PC-3 (cell line): ENCODE data around the gene ADD3. TPM values are rescaled to one million over a fixed set of nuclear protein-coding genes. Genes with fewer than 3 reads are reported as not detected.

ENCODE experiments used
- ATAC-seq: fragments of 200-7000 bp; cut with Tn5 transposase; 2 replicates; pipeline ENCODE4 v1.9.1; 2020; ENCODE audit warnings: mild to moderate bottlenecking, moderate library complexity
- BruUV-seq: library from RNA; stranded (reverse); fragments of 400-500 nt; replicated peaks from 2 replicates; lab custom pipeline; 2021; lab: Mats Ljungman, UMichigan
- CTCF ChIA-PET: fragments of 300-600 bp; sonication (Branson Sonifier 250); formaldehyde crosslinking; loops from one replicate; lab custom pipeline; 2022; ENCODE audit warnings: antibody characterized with exemption; lab: Charles Lee
- POLR2A ChIA-PET: fragments of 300-600 bp; sonication (Branson Sonifier 250); formaldehyde crosslinking; loops from one replicate; lab custom pipeline; 2022; ENCODE audit warnings: antibody characterized with exemption; ENCODE audit not compliant: unreplicated experiment; lab: Charles Lee
- DNase-seq: peaks from one replicate; pipeline ENCODE4 v3.0.0-alpha.2; 2015
- H2AFZ ChIP-seq: fragments of 300-600 bp; sonication (generic); 2 replicates; pipeline ENCODE4 v1.6.0; 2016; ENCODE audit warnings: antibody characterized with exemption, low read length
- H3F3A ChIP-seq: fragments of 300-600 bp; sonication (generic); one replicate; pipeline ENCODE4 v1.6.0; 2017; ENCODE audit warnings: antibody characterized with exemption, low read length, control low read depth, mild to moderate bottlenecking; ENCODE audit not compliant: unreplicated experiment
- H3K27ac ChIP-seq: fragments of 300-600 bp; sonication (generic); 2 replicates; pipeline ENCODE4 v1.5.1; 2016; ENCODE audit warnings: mild to moderate bottlenecking, low read length
- H3K27me3 ChIP-seq: fragments of 300-600 bp; sonication (generic); 2 replicates; pipeline ENCODE4 v1.6.1; 2016; ENCODE audit warnings: low read length, mixed read lengths
- H3K36me3 ChIP-seq: fragments of 300-600 bp; sonication (generic); 2 replicates; pipeline ENCODE4 v1.6.1; 2016; ENCODE audit warnings: low read depth, mixed run types, low read length, mixed read lengths
- H3K4me1 ChIP-seq: fragments of 300-600 bp; sonication (generic); 2 replicates; pipeline ENCODE4 v1.5.1; 2016; ENCODE audit warnings: low read length; ENCODE audit not compliant: insufficient read depth
- H3K4me2 ChIP-seq: fragments of 300-600 bp; sonication (generic); 2 replicates; pipeline ENCODE4 v1.6.0; 2016; ENCODE audit warnings: low read length
- H3K4me3 ChIP-seq: fragments of 300-600 bp; sonication (generic); 2 replicates; pipeline ENCODE4 v1.5.1; 2016; ENCODE audit warnings: mild to moderate bottlenecking, low read length, mixed read lengths
- H3K79me2 ChIP-seq: fragments of 300-600 bp; sonication (generic); 2 replicates; pipeline ENCODE4 v1.6.1; 2017; ENCODE audit warnings: low read length, mixed read lengths
- H3K9ac ChIP-seq: fragments of 300-600 bp; sonication (generic); 2 replicates; pipeline ENCODE4 v1.6.0; 2016; ENCODE audit warnings: mild to moderate bottlenecking, low read length
- H3K9me2 ChIP-seq: fragments of 300-600 bp; sonication (generic); replicated peaks from 2 replicates; pipeline ENCODE4 v1.6.1; 2016; ENCODE audit warnings: mixed run types, low read length, mixed read lengths
- H3K9me3 ChIP-seq: fragments of 300-600 bp; sonication (generic); 2 replicates; pipeline ENCODE4 v1.6.1; 2016; ENCODE audit warnings: low read length, mixed read lengths
- H4K20me1 ChIP-seq: fragments of 300-600 bp; sonication (generic); 2 replicates; pipeline ENCODE4 v1.6.1; 2016; ENCODE audit warnings: low read length, mixed read lengths
- CTCF ChIP-seq: fragments of 300-600 bp; sonication (generic); conservative IDR thresholded peaks from 2 replicates; pipeline ENCODE4 v1.5.1; 2017; ENCODE audit warnings: antibody characterized with exemption, low read depth, mild to moderate bottlenecking, low read length
- EZH2 ChIP-seq: fragments of 300-600 bp; sonication (generic); IDR thresholded peaks from one replicate; pipeline ENCODE4 v1.6.1; 2017; ENCODE audit warnings: antibody characterized with exemption, mild to moderate bottlenecking, low read length; ENCODE audit not compliant: unreplicated experiment
- EZH2phosphoT487 ChIP-seq: fragments of 300-600 bp; sonication (generic); IDR thresholded peaks from 2 replicates; pipeline ENCODE4 v1.6.1; 2018; ENCODE audit warnings: mild to moderate bottlenecking, antibody characterized with exemption, low read length, borderline replicate concordance
- intact Hi-C: fragments of 100-400 bp; cut with micrococcal nuclease; formaldehyde crosslinking; loops from 2 replicates; pipeline ENCODE4 v1.9.0; 2023
- total RNA-seq: library from RNA; depleted of rRNA; stranded (reverse); fragments of >200 nt; gene quantifications from 2 replicates; pipeline ENCODE4 v1.2.3, GENCODE V29; 2014

The ADD3 gene
- total RNA-seq, 1 experiment from 2014 or later, result 25.7 TPM

GRCh38 chr10:110088367-110089104, 80.8 kb downstream of the ADD3 start:
- Histone ChIP-seq H3K9me2 (no peaks in the 10 kb centered on the region), H4K20me1 (no peaks in the 10 kb centered on the region), H2AFZ (no peak overlapping the region), H3K4me1 (peaks cover 11% of the 10 kb centered on the region), H3K36me3 (no peaks in the 10 kb centered on the region), H3K4me3 (no peak overlapping the region), H3K27ac (no peak overlapping the region), H3K4me2 (no peak overlapping the region), H3K9ac (no peak overlapping the region), H3K79me2 (no peaks in the 10 kb centered on the region), H3K27me3 (no peaks in the 10 kb centered on the region), H3K9me3 (no peaks in the 10 kb centered on the region), H3F3A (no peaks in the 10 kb centered on the region)
- ChIA-PET CTCF (no interaction called here), POLR2A (no interaction called here)
- TF ChIP-seq EZH2phosphoT487 (no peak), CTCF (no peak), EZH2 (no peak)
- ATAC-seq (no peak), DNase-seq (no peak)
- BruUV-seq, result no TSS peak
- intact Hi-C loops, result no loop called here

GRCh38 chr10:110091830-110092229, 84.0 kb downstream of the ADD3 start:
- no TSS peak for BruUV-seq
- H3K4me3 ChIP-seq, result no peak overlapping the region

GRCh38 chr10:110093722-110094121, 85.9 kb downstream of the ADD3 start:
- POLR2A ChIA-PET, result no interaction called here

More at GRCh38 chr10:110091830-110092229, 84.0 kb downstream of the ADD3 start:
- no peaks in the 10 kb centered on the region for H3K9me2 ChIP-seq
- H3K27ac ChIP-seq, result no peak overlapping the region
- H3K4me2 ChIP-seq, result no peak overlapping the region
- DNase-seq (no peak), ATAC-seq (no peak)
- intact Hi-C loops, result no loop called here
- no peaks in the 10 kb centered on the region for H4K20me1 ChIP-seq
- no peaks in the 10 kb centered on the region for H3K79me2 ChIP-seq
- no peaks in the 10 kb centered on the region for H3K36me3 ChIP-seq
- TF ChIP-seq EZH2phosphoT487 (no peak), EZH2 (no peak)
- POLR2A ChIA-PET, result no interaction called here
- H2AFZ ChIP-seq, result no peak overlapping the region
- H3F3A ChIP-seq, result no peaks in the 10 kb centered on the region
- H3K4me1 ChIP-seq, result no peaks in the 10 kb centered on the region
- no peak overlapping the region for H3K9ac ChIP-seq
- no peaks in the 10 kb centered on the region for H3K9me3 ChIP-seq
- H3K27me3 ChIP-seq, result no peaks in the 10 kb centered on the region
- CTCF ChIA-PET, result no interaction called here

More at GRCh38 chr10:110093722-110094121, 85.9 kb downstream of the ADD3 start:
- no peaks in the 10 kb centered on the region for H3K4me1 ChIP-seq
- no peaks in the 10 kb centered on the region for H3K79me2 ChIP-seq
- no peaks in the 10 kb centered on the region for H3K36me3 ChIP-seq
- ATAC-seq (no peak), DNase-seq (no peak)
- H3F3A ChIP-seq, result no peaks in the 10 kb centered on the region
- H3K9me3 ChIP-seq, result no peaks in the 10 kb centered on the region
- no peak overlapping the region for H3K4me2 ChIP-seq
- no peak overlapping the region for H3K27ac ChIP-seq
- no TSS peak for BruUV-seq
- H3K9ac ChIP-seq, result no peak overlapping the region
- H2AFZ ChIP-seq, result no peak overlapping the region
- H3K4me3 ChIP-seq, result no peak overlapping the region
- intact Hi-C loops, result no loop called here
- H4K20me1 ChIP-seq, result no peaks in the 10 kb centered on the region
- CTCF ChIA-PET, result no interaction called here
- H3K27me3 ChIP-seq, result no peaks in the 10 kb centered on the region
- TF ChIP-seq CTCF, result no peak
- no peak for TF ChIP-seq EZH2
- no peak for TF ChIP-seq EZH2phosphoT487
- no peaks in the 10 kb centered on the region for H3K9me2 ChIP-seq
